H1 (cell line): ENCODE data around the gene TJP3. TPM values are rescaled to one million over a fixed set of nuclear protein-coding genes. Genes with fewer than 3 reads are reported as not detected.

Source experiments
- CTCF ChIA-PET: fragments of 300-600 bp; sonication (Branson Sonifier 250); formaldehyde crosslinking; loops from one replicate; lab custom pipeline; 2021; ENCODE audit not compliant: partially characterized antibody; lab: Charles Lee
- POLR2A ChIA-PET: fragments of 300-600 bp; sonication (Branson Sonifier 250); formaldehyde crosslinking; loops from one replicate; lab custom pipeline; 2021; ENCODE audit warnings: inconsistent platforms; ENCODE audit not compliant: partially characterized antibody; lab: Charles Lee
- DNase-seq, 2 experiments: peaks; one replicate each; pipeline versions ENCODE4 v3.0.0 to v3.0.0-alpha.2; 2010 to 2022; ENCODE audit warnings: low spot score in 2 of 2, low read depth in 1 of 2, mixed read lengths in 1 of 2
- FAIRE-seq: peaks from 2 replicates; lab custom pipeline; 2011; peaks lifted over from hg19 to GRCh38; lab: Jason Lieb, UNC
- H2AFZ ChIP-seq: 2 replicates; pipeline ENCODE4 v1.8.1; 2012; ENCODE audit warnings: low read length, inconsistent platforms
- H2AK5ac ChIP-seq: 2 replicates; pipeline ENCODE4 v1.6.1; 2013; ENCODE audit warnings: low read depth, low read length
- H2BK120ac ChIP-seq: replicated peaks from 2 replicates; pipeline ENCODE3; 2013; ENCODE audit warnings: low read depth, low read length, inconsistent platforms
- H2BK12ac ChIP-seq: 2 replicates; pipeline ENCODE4 v1.6.1; 2013; ENCODE audit warnings: low read depth, low read length
- H2BK15ac ChIP-seq: 2 replicates; pipeline ENCODE4 v1.6.1; 2013; ENCODE audit warnings: low read length
- H2BK20ac ChIP-seq: 2 replicates; pipeline ENCODE4 v1.6.1; 2013; ENCODE audit warnings: low read length
- H2BK5ac ChIP-seq: 2 replicates; pipeline ENCODE4 v1.6.1; 2013; ENCODE audit warnings: low read depth, low read length
- H3K14ac ChIP-seq: 2 replicates; pipeline ENCODE4 v1.6.1; 2013; ENCODE audit warnings: inconsistent platforms; ENCODE audit not compliant: insufficient read length
- H3K18ac ChIP-seq: 2 replicates; pipeline ENCODE4 v1.6.1; 2013; ENCODE audit warnings: low read length; ENCODE audit errors: extremely low read depth
- H3K23ac ChIP-seq: 2 replicates; pipeline ENCODE4 v1.6.1; 2013; ENCODE audit warnings: inconsistent platforms; ENCODE audit not compliant: insufficient read length
- H3K23me2 ChIP-seq: 2 replicates; pipeline ENCODE4 v1.6.1; 2013; ENCODE audit warnings: low read depth, low read length
- H3K27ac ChIP-seq: 2 replicates; pipeline ENCODE4 v1.6.1; 2011; ENCODE audit warnings: low read depth, low read length, inconsistent platforms
- H3K27me3 ChIP-seq, 4 experiments: replicated peaks in 1 of 4; 1 replicate in 1 of 4; 2 replicates in 3 of 4; pipeline versions ENCODE4 v1.6.1 to v1.8.1; 2011 to 2013; ENCODE audit warnings: low read length in 3 of 4, mild to moderate bottlenecking in 3 of 4, inconsistent platforms in 2 of 4, mixed read lengths in 2 of 4, moderate library complexity in 1 of 4; ENCODE audit not compliant: control insufficient read depth in 3 of 4, insufficient read depth in 3 of 4; ENCODE audit errors: extremely low read depth in 1 of 4
- H3K36me3 ChIP-seq, 4 experiments: 2 replicates each; pipeline versions ENCODE4 v1.6.1 to v1.8.1; 2011 to 2013; ENCODE audit warnings: mild to moderate bottlenecking in 4 of 4, low read length in 3 of 4, moderate library complexity in 2 of 4, control low read depth in 1 of 4, inconsistent platforms in 1 of 4; ENCODE audit not compliant: insufficient read depth in 4 of 4, control insufficient read depth in 2 of 4
- H3K4ac ChIP-seq: replicated peaks from 2 replicates; pipeline ENCODE3; 2013; ENCODE audit warnings: low read length, low read depth, mixed read lengths, inconsistent platforms; ENCODE audit not compliant: insufficient read length
- H3K4me1 ChIP-seq, 4 experiments: replicated peaks in 1 of 4; 1 replicate in 1 of 4; 2 replicates in 3 of 4; pipeline versions ENCODE4 v1.6.1 to v1.8.1; 2011 to 2013; ENCODE audit warnings: low read length in 3 of 4, inconsistent platforms in 2 of 4, mixed read lengths in 1 of 4; ENCODE audit not compliant: insufficient read depth in 4 of 4, control insufficient read depth in 3 of 4
- H3K4me2 ChIP-seq, 2 experiments: 2 replicates each; pipeline versions ENCODE4 v1.6.1 to v1.8.1; 2011 to 2013; ENCODE audit warnings: low read depth in 2 of 2, low read length in 2 of 2, control low read depth in 1 of 2, inconsistent platforms in 1 of 2, mild to moderate bottlenecking in 1 of 2; ENCODE audit not compliant: insufficient read depth in 1 of 2
- H3K4me3 ChIP-seq, 4 experiments: fragments of 200-600, 300-600 bp in 1 of 4; sonication (generic), shearing (Covaris generic), sonication (Bioruptor Twin) in 1 of 4; 2 replicates each; pipeline versions ENCODE4 v1.5.1 to v1.8.1; 2011 to 2016; ENCODE audit warnings: low read length in 4 of 4, low read depth in 3 of 4, control low read depth in 2 of 4, inconsistent platforms in 2 of 4, mild to moderate bottlenecking in 2 of 4, mixed read lengths in 1 of 4, moderate library complexity in 1 of 4; ENCODE audit not compliant: insufficient read depth in 2 of 4; ENCODE audit errors: extremely low read depth in 1 of 4
- H3K56ac ChIP-seq: replicated peaks from 2 replicates; pipeline ENCODE3; 2013; ENCODE audit warnings: low read depth, mild to moderate bottlenecking, mixed read lengths, low read length, inconsistent platforms; ENCODE audit not compliant: insufficient read length
- H3K79me1 ChIP-seq: 2 replicates; pipeline ENCODE4 v1.6.1; 2013; ENCODE audit warnings: low read depth, low read length, control low read depth
- H3K79me2 ChIP-seq, 2 experiments: 2 replicates each; pipeline versions ENCODE4 v1.6.1 to v1.8.1; 2012 to 2013; ENCODE audit warnings: low read length in 2 of 2, mild to moderate bottlenecking in 2 of 2, inconsistent platforms in 1 of 2; ENCODE audit not compliant: insufficient read depth in 2 of 2, control insufficient read depth in 1 of 2
- H3K9ac ChIP-seq, 4 experiments: replicated peaks in 1 of 4; 1 replicate in 1 of 4; 2 replicates in 3 of 4; pipeline versions ENCODE4 v1.6.1 to v1.8.1; 2011 to 2013; ENCODE audit warnings: low read depth in 3 of 4, low read length in 3 of 4, control low read depth in 2 of 4, mild to moderate bottlenecking in 2 of 4, moderate library complexity in 2 of 4, inconsistent platforms in 1 of 4; ENCODE audit errors: extremely low read depth in 1 of 4
- H3K9me3 ChIP-seq, 2 experiments: 2 replicates each; pipeline versions ENCODE4 v1.6.1 to v1.8.1; 2012 to 2013; ENCODE audit warnings: mild to moderate bottlenecking in 2 of 2, moderate library complexity in 2 of 2, control low read depth in 1 of 2, inconsistent platforms in 1 of 2, low read depth in 1 of 2, low read length in 1 of 2, mixed read lengths in 1 of 2; ENCODE audit not compliant: insufficient read depth in 2 of 2
- H4K20me1 ChIP-seq, 2 experiments: replicated peaks in 1 of 2; 2 replicates each; pipeline versions ENCODE3 to v1.8.1; 2011 to 2013; ENCODE audit warnings: inconsistent platforms in 2 of 2, low read length in 2 of 2, mild to moderate bottlenecking in 1 of 2; ENCODE audit not compliant: insufficient read depth in 2 of 2, control insufficient read depth in 1 of 2
- H4K5ac ChIP-seq: 2 replicates; pipeline ENCODE4 v1.6.1; 2013; ENCODE audit warnings: low read length, low read depth, mixed read lengths, inconsistent platforms; ENCODE audit not compliant: insufficient read length
- H4K8ac ChIP-seq: 2 replicates; pipeline ENCODE4 v1.8.0; 2013; ENCODE audit warnings: mild to moderate bottlenecking, moderate library complexity, low read length, inconsistent platforms; ENCODE audit not compliant: insufficient read depth; ENCODE audit errors: extremely low read depth
- H4K91ac ChIP-seq: replicated peaks from 2 replicates; pipeline ENCODE3; 2013; ENCODE audit warnings: low read length, mixed read lengths, inconsistent platforms; ENCODE audit not compliant: insufficient read length
- BCL11A ChIP-seq, 2 experiments: IDR thresholded peaks; one replicate each; pipeline ENCODE4 v1.6.1; 2011; ENCODE audit warnings: low read depth in 2 of 2, low read length in 2 of 2, mild to moderate bottlenecking in 2 of 2
- CBX5 ChIP-seq: fragments of 300-800, 300-1000 bp; sonication (generic); IDR thresholded peaks from 2 replicates; pipeline ENCODE4 v1.7.1; 2016; ENCODE audit warnings: antibody characterized with exemption, low read length, low read depth
- CREB1 ChIP-seq: IDR thresholded peaks from 2 replicates; pipeline ENCODE4 v1.6.1; 2012; ENCODE audit warnings: inconsistent platforms
- EGR1 ChIP-seq: IDR thresholded peaks from 2 replicates; pipeline ENCODE4 v1.6.1; 2011; ENCODE audit warnings: low read depth, low read length, borderline replicate concordance
- EP300 ChIP-seq, 2 experiments: IDR thresholded peaks; 1 replicate in 1 of 2; 2 replicates in 1 of 2; pipeline ENCODE4 v1.6.1; 2011 to 2012; ENCODE audit warnings: low read depth in 2 of 2, low read length in 2 of 2, mild to moderate bottlenecking in 2 of 2, borderline replicate concordance in 1 of 2, inconsistent platforms in 1 of 2, moderate library complexity in 1 of 2
- GTF2F1 ChIP-seq: IDR thresholded peaks from 2 replicates; pipeline ENCODE4 v1.6.1; 2012; ENCODE audit warnings: low read depth, low read length, improper control_type of control experiment, borderline replicate concordance
- HDAC2 ChIP-seq, 2 experiments: fragments of 300-600 bp in 1 of 2; sonication (generic) in 1 of 2; IDR thresholded peaks; 2 replicates each; pipeline ENCODE4 v1.6.1; 2011 to 2012; ENCODE audit warnings: low read depth in 2 of 2, low read length in 2 of 2, mild to moderate bottlenecking in 2 of 2, moderate library complexity in 2 of 2, borderline replicate concordance in 1 of 2, inconsistent platforms in 1 of 2
- KDM1A ChIP-seq: fragments of 200-600, 300-600 bp; sonication (generic); IDR thresholded peaks from 2 replicates; pipeline ENCODE4 v1.7.1; 2016; ENCODE audit warnings: mild to moderate bottlenecking, low read length, borderline replicate concordance
- RBBP5 ChIP-seq: IDR thresholded peaks from 2 replicates; pipeline ENCODE4 v1.7.1; 2012; ENCODE audit warnings: low read depth, mild to moderate bottlenecking, inconsistent platforms, low read length, moderate library complexity, borderline replicate concordance
- SP2 ChIP-seq: IDR thresholded peaks from 2 replicates; pipeline ENCODE4 v1.6.1; 2012; ENCODE audit warnings: mild to moderate bottlenecking, low read length, inconsistent platforms
- TAF1 ChIP-seq: IDR thresholded peaks from 2 replicates; pipeline ENCODE4 v1.6.1; 2011; ENCODE audit warnings: mild to moderate bottlenecking, low read depth, low read length
- TBP ChIP-seq: IDR thresholded peaks from 2 replicates; pipeline ENCODE4 v1.6.1; 2011; ENCODE audit warnings: low read depth, low read length, improper control_type of control experiment
- YY1 ChIP-seq: IDR thresholded peaks from 2 replicates; pipeline ENCODE4 v1.6.1; 2011; ENCODE audit warnings: low read depth, mild to moderate bottlenecking, low read length
- WGBS, 2 experiments: shearing (Covaris generic) in 1 of 2; methylation state at CpG; one replicate each; pipeline versions ENCODE4 v1.1.6 to v1.1.7; 2013 to 2015; ENCODE audit warnings: low lambda C conversion rate in 2 of 2, mixed read lengths in 2 of 2, inconsistent platforms in 1 of 2, low coverage in 1 of 2, missing lambda C conversion rate in 1 of 2; ENCODE audit not compliant: insufficient replicate concordance in 2 of 2, insufficient coverage in 1 of 2, insufficient read length in 1 of 2; ENCODE audit errors: extremely low coverage in 1 of 2, missing lambda C conversion rate in 1 of 2; 5-methylcytosine and 5-hydroxymethylcytosine counted together
- polyA plus RNA-seq, 7 experiments: library from polyadenylated mRNA; depleted of rRNA in 3 of 7; stranded (reverse) in 5 of 7; unstranded in 2 of 7; fragments of >200 nt in 5 of 7; fragments of 200-250 nt in 2 of 7; gene quantifications; 1 replicate in 5 of 7; 2 replicates in 1 of 7; 4 replicates in 1 of 7; pipeline versions ENCODE4 v1.2.1 to v1.2.3, GENCODE V29; 2011 to 2013; ENCODE audit warnings: missing spikeins in 2 of 7, mixed read lengths in 2 of 7
- total RNA-seq: library from RNA; stranded (reverse); fragmentation: NEBNext Ultra II Directional; extraction: Animal tissue kit (Norgen Biotek cat#: 25700); gene quantifications from 2 replicates; pipeline ENCODE4 v1.2.1, GENCODE V29; 2021

Gene TJP3
- total and polyA plus RNA-seq, 2 of the 8 experiments (the other 6 are each of a cell fraction or from before 2014, with no cell fraction given), result 17.1 to 26.1 TPM

DNA sequence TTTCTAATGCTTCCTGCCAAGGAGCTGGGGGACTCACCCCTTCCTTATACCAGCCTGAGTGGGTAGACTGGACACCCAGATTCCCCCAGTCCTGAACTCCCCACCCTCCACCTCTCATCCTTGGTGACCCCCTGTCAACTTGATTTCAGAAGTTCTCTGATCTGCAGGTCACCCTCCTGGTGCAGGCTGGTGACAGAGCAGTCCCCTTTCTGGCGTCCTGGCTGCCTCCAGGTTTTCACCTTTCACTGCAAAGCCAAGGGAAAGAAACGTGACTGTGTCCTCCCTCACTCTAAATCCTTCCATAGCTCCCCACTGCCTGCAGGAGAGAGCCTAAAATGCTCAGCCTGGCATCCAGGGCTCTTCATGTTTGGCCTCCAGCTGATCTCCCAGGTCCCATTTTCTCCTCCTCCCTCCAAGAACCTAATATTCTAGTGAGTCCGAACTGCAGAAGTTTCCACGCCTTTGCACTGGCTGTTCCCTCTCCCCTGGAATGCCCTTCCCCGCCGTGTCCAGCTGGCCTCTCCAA is 82.1 kb downstream of the TJP3 start:
- peaks cover 6% of the 10 kb centered on the region; the same call in 1 of the 2 replicates for H3K23me2 ChIP-seq
- no peak overlapping the region for H4K8ac ChIP-seq
- no peak for DNase-seq
- H4K91ac ChIP-seq, result no peak overlapping the region
- H2AFZ ChIP-seq, result no peak overlapping the region
- H3K18ac ChIP-seq, result no peak overlapping the region
- H2BK120ac ChIP-seq, result no peak overlapping the region
- H3K27ac ChIP-seq, result no peak overlapping the region
- no peak overlapping the region for H3K23ac ChIP-seq
- 80% methylated on average over 6 of the region's 6 CpGs; no CpG with 5 or more reads in 1 of the 2 experiments for WGBS, 2 experiments
- CTCF ChIA-PET, result interaction anchor here (0.5 to 1.9 kb wide), 5 partner anchors 19 to 192 kb away, joined by 3 to 6 read pairs (median 4); no protein-coding TSS in a partner anchor
- no peak for FAIRE-seq
- no peak overlapping the region for H3K9ac ChIP-seq
- peaks cover 0 to 9% (median 8%) of the 10 kb centered on the region in 4 experiments; a peak in 6 of 7 replicates for H3K27me3 ChIP-seq
- no peak overlapping the region for H2BK15ac ChIP-seq
- H3K4me3 ChIP-seq, result no peak overlapping the region
- H4K5ac ChIP-seq, result no peak overlapping the region
- H3K79me2 ChIP-seq, result no peaks in the 10 kb centered on the region
- no peak overlapping the region for H2BK12ac ChIP-seq
- H2BK20ac ChIP-seq, result no peak overlapping the region
- H3K56ac ChIP-seq, result no peak overlapping the region
- H2AK5ac ChIP-seq, result no peak overlapping the region
- H3K14ac ChIP-seq, result no peak overlapping the region
- no peaks in the 10 kb centered on the region for H4K20me1 ChIP-seq
- 0 out of 4 replicates have a peak, but pooled peaks cover 0 to 4% of the 10 kb centered on the region in 2 experiments for H3K9me3 ChIP-seq
- H3K4me2 ChIP-seq, result no peak overlapping the region
- H3K79me1 ChIP-seq, result no peaks in the 10 kb centered on the region
- no peak overlapping the region for H2BK5ac ChIP-seq
- H3K36me3 ChIP-seq, result no peaks in the 10 kb centered on the region
- peaks cover 0 to 5% (median 1%) of the 10 kb centered on the region in 4 experiments; a peak in 2 of 7 replicates for H3K4me1 ChIP-seq
- H3K4ac ChIP-seq, result no peak overlapping the region
- POLR2A ChIA-PET, result interaction anchor here (0.7 to 1.7 kb wide), 4 partner anchors 10 to 242 kb away, joined by 3 to 7 read pairs (median 4); partner anchors contain the start of gene EEF2
- no peak for TF ChIP-seq SP2
- TF ChIP-seq CBX5, result no peak
- no peak for TF ChIP-seq GTF2F1
- no peak for TF ChIP-seq TBP
- no peak for TF ChIP-seq CREB1
- no peak for TF ChIP-seq TAF1
- TF ChIP-seq BCL11A (IDR thresholded peaks at IDR 0.05; ENCODE audit: low read depth in 2 of 2, low read length in 2 of 2), result no peak
- peak; percentile 93 for TF ChIP-seq KDM1A
- TF ChIP-seq RBBP5, result no peak
- no peak for TF ChIP-seq EGR1
- TF ChIP-seq YY1, result no peak
- no peak for TF ChIP-seq EP300 (IDR thresholded peaks at IDR 0.05; ENCODE audit: borderline replicate concordance in 1 of 2, low read depth in 2 of 2, low read length in 2 of 2)
- 0 out of 4 replicates have a peak, but pooled peaks of 1 of the 2 experiments have one; percentile 36 for TF ChIP-seq HDAC2 (IDR thresholded peaks at IDR 0.05; ENCODE audit: borderline replicate concordance in 1 of 2, low read depth in 2 of 2, low read length in 2 of 2)
